ENCODE data around the gene CDH4.

- no peak for TF ChIP-seq CTCF (IDR thresholded peaks at IDR 0.05)
- TF ChIP-seq ZFX (IDR thresholded peaks at IDR 0.05; ENCODE audit: borderline replicate concordance) = no peak
Measured at GRCh38 chr20:61844621-61845020, 592.6 kb downstream of the CDH4 start.
